ENCODE results near the gene INSR.

Gene INSR

DNA sequence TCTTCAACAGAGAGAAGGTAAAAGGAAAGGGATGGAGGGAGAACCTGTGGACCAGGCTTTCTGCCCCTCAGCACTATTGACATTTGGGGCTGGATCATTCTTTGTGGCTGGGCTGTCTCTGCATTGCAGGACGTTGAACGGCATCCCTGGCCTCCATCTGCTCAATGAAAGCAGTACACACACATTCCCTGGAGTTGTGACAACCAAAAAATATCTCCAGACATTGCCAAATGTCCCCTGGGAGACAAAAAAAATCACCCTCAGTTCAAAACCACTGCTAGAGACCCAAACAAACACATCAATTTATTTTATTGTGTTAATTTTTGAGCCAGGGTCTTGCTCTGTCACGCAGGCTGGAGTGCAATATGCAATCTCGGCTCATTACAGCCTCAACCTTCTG lies 43.3 kb downstream of the INSR start:
- H3K27ac ChIP-seq (ENCODE audit: low read depth, low read length) = no peak overlapping the region
- H3K9ac ChIP-seq (ENCODE audit: low read length in 5 of 5) = no peak overlapping the region
- peaks cover 0 to 5% (median 5%) of the 10 kb centered on the region in 5 donors for H3K9me3 ChIP-seq (ENCODE audit: control insufficient read depth in 5 of 5, low read length in 5 of 5)
- no peaks in the 10 kb centered on the region for H3K27me3 ChIP-seq (ENCODE audit: control insufficient read depth in 5 of 5, insufficient read depth in 4 of 5, low read length in 5 of 5)
- no peaks in the 10 kb centered on the region for H3K36me3 ChIP-seq (ENCODE audit: control insufficient read depth in 5 of 5, insufficient read depth in 5 of 5, low read length in 5 of 5)
- H3K4me1 ChIP-seq (ENCODE audit: control insufficient read depth in 5 of 5, insufficient read depth in 5 of 5, low read length in 5 of 5) = peaks cover 3 to 14% (median 7%) of the 10 kb centered on the region in 5 donors
- H3K4me3 ChIP-seq (ENCODE audit: low read depth in 1 of 5, low read length in 5 of 5) = no peak overlapping the region

DNA sequence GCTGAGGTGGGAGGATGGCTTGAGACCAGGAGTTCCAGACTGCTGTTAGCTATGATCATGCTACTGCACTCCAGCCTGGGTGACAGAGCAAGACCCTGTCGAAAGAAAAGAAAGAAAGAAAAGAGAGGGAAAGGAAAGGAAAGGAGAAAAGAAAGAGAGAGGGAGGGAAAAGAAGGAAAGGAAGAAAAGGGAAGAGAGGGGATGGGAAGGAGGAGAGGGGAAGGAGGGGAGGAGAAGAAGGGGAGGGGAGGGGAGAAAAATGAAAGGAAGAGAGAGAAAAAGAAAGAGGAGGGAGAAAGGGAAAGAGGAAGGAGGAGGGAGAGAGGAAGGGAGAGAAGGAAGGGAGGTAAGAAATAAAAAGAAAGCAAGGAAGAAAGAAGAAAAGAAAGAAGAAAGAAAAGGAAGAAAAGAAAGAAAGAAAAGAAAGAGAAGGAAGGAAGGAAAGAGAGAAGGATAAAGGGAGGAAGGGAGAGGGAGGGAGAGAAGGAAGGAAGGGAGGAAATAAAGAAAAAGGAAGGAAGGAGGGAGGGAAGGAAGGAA lies 44.1 kb downstream of the INSR start:
- H3K4me1 ChIP-seq (ENCODE audit: control insufficient read depth in 5 of 5, insufficient read depth in 5 of 5, low read length in 5 of 5) = peaks cover 3 to 14% (median 7%) of the 10 kb centered on the region in 5 donors
- no peak overlapping the region for H3K9ac ChIP-seq (ENCODE audit: low read length in 5 of 5)
- H3K36me3 ChIP-seq (ENCODE audit: control insufficient read depth in 5 of 5, insufficient read depth in 5 of 5, low read length in 5 of 5) = no peaks in the 10 kb centered on the region
- H3K27ac ChIP-seq (ENCODE audit: low read depth, low read length) = no peak overlapping the region
- no peak overlapping the region for H3K4me3 ChIP-seq (ENCODE audit: low read depth in 1 of 5, low read length in 5 of 5)
- H3K27me3 ChIP-seq (ENCODE audit: control insufficient read depth in 5 of 5, insufficient read depth in 4 of 5, low read length in 5 of 5) = no peaks in the 10 kb centered on the region
- H3K9me3 ChIP-seq (ENCODE audit: control insufficient read depth in 5 of 5, low read length in 5 of 5) = peaks cover 0 to 5% (median 5%) of the 10 kb centered on the region in 5 donors

DNA sequence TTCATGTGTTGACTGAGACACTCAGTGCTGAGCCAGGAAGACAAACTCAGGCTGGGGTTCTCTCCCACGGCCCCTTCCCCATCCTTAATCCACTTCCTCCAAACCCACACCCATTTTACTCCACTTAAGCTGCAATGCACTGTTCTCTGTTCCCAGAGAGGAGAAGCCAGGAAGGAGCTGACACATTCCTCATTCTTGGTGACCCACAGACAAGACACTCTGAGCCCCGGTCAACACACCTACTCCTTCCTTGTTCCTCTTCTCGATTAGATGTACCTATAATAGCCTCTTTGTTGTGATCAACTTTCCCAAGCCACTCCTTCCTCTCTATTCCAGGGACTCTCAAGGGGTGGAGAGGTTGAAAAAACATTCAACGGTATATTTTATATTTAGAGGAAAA lies 47.1 kb downstream of the INSR start:
- Histone ChIP-seq H3K36me3 (ENCODE audit: control insufficient read depth in 5 of 5, insufficient read depth in 5 of 5, low read length in 5 of 5) (no peaks in the 10 kb centered on the region), H3K4me1 (ENCODE audit: control insufficient read depth in 5 of 5, insufficient read depth in 5 of 5, low read length in 5 of 5) (peaks cover 3 to 34% (median 11%) of the 10 kb centered on the region in 5 donors), H3K27ac (ENCODE audit: low read depth, low read length) (no peak overlapping the region), H3K4me3 (ENCODE audit: low read depth in 1 of 5, low read length in 5 of 5) (no peak overlapping the region), H3K9ac (ENCODE audit: low read length in 5 of 5) (no peak overlapping the region), H3K27me3 (ENCODE audit: control insufficient read depth in 5 of 5, insufficient read depth in 4 of 5, low read length in 5 of 5) (no peaks in the 10 kb centered on the region), H3K9me3 (ENCODE audit: control insufficient read depth in 5 of 5, low read length in 5 of 5) (peaks cover 0 to 5% (median 5%) of the 10 kb centered on the region in 5 donors)

DNA sequence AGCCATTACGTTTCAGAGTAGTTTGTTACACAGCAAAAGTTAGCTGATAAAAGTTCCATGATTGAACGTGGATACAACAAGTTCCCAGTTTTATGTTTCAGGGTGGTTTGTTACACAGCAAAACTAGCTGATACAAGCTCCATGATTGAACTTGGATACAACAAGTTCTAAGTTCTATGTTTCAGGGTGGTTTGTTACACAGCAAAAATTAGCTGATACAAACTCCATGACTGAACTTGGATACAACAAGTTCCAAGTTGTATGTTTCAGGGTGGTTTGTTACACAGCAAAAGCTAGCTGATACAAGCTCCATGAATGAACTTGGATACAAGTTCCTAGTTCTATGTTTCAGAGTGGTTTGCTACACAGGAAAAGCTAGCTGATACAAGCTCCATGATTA lies 47.6 kb downstream of the INSR start:
- H3K27ac ChIP-seq (ENCODE audit: low read depth, low read length) = no peak overlapping the region

DNA sequence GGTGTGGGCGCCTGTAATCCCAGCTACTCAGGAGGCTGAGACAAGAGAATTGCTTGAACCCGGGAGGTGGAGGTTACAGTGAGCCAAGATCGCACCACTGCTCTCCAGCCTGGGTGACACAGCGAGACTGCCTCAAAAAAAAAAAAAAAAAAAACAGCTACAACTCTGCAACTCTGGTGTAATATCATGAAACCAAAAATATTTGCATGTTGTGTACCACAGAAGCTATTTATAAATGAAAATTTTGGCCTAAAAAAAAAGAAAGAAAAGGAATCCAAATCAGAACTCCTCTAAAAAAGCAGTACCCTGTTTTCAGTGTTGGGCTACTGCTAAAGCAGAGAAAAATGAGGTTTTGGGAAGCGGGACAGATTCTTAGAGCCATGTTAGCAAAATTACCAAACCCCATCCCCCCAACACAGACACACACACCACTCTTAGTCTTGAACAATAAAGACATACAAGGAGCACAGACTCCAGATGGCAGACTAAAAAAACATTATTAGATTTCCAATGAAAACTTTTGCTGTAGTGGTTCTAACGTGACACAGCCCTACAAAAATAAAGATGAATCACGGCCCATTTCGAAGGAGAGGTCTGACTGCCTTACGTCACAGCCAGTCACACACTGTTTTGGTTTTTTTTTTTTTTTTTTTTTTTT lies 51.5 kb downstream of the INSR start:
- Histone ChIP-seq H3K9me3 (ENCODE audit: control insufficient read depth in 5 of 5, low read length in 5 of 5) (peaks cover 4 to 9% (median 6%) of the 10 kb centered on the region in 5 donors), H3K36me3 (ENCODE audit: control insufficient read depth in 5 of 5, insufficient read depth in 5 of 5, low read length in 5 of 5) (no peaks in the 10 kb centered on the region), H3K9ac (ENCODE audit: low read length in 5 of 5) (no peak overlapping the region), H3K4me3 (ENCODE audit: low read depth in 1 of 5, low read length in 5 of 5) (peak overlapping the region in 1 of 5 donors; percentile 19), H3K27ac (ENCODE audit: low read depth, low read length) (peak overlapping the region; percentile 93), H3K27me3 (ENCODE audit: control insufficient read depth in 5 of 5, insufficient read depth in 4 of 5, low read length in 5 of 5) (no peaks in the 10 kb centered on the region), H3K4me1 (ENCODE audit: control insufficient read depth in 5 of 5, insufficient read depth in 5 of 5, low read length in 5 of 5) (peaks cover 0 to 25% (median 4%) of the 10 kb centered on the region in 5 donors)

More for the DNA sequence above, 47.6 kb downstream of the INSR start:
- no peaks in the 10 kb centered on the region for H3K27me3 ChIP-seq (ENCODE audit: control insufficient read depth in 5 of 5, insufficient read depth in 4 of 5, low read length in 5 of 5)
- H3K9ac ChIP-seq (ENCODE audit: low read length in 5 of 5) = no peak overlapping the region
- H3K4me3 ChIP-seq (ENCODE audit: low read depth in 1 of 5, low read length in 5 of 5) = no peak overlapping the region
- H3K4me1 ChIP-seq (ENCODE audit: control insufficient read depth in 5 of 5, insufficient read depth in 5 of 5, low read length in 5 of 5) = peaks cover 3 to 34% (median 11%) of the 10 kb centered on the region in 5 donors
- H3K9me3 ChIP-seq (ENCODE audit: control insufficient read depth in 5 of 5, low read length in 5 of 5) = peaks cover 0 to 5% (median 5%) of the 10 kb centered on the region in 5 donors
- no peaks in the 10 kb centered on the region for H3K36me3 ChIP-seq (ENCODE audit: control insufficient read depth in 5 of 5, insufficient read depth in 5 of 5, low read length in 5 of 5)

DNA sequence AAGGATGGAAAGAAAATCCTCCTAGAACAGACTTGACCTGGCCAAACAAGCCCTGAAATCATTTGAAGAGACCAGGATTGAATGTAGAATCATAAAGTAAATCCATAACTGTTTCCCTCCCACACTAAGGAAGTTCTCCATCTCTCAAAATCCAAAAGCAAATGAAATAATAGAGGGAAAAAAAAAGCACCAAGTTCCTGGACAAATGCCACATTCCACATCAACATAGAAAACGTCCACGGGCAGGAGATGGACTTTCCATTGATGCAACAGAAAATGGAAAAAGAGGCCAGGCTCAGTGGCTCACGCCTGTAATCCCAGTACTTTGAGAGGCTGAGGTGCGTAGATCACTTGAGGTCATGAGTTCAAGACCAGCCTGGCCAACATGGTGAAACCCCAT lies 56.2 kb downstream of the INSR start:
- peaks cover 0 to 12% (median 4%) of the 10 kb centered on the region in 5 donors for H3K4me1 ChIP-seq (ENCODE audit: control insufficient read depth in 5 of 5, insufficient read depth in 5 of 5, low read length in 5 of 5)
- no peaks in the 10 kb centered on the region for H3K27me3 ChIP-seq (ENCODE audit: control insufficient read depth in 5 of 5, insufficient read depth in 4 of 5, low read length in 5 of 5)
- H3K4me3 ChIP-seq (ENCODE audit: low read depth in 1 of 5, low read length in 5 of 5) = no peak overlapping the region
- no peak overlapping the region for H3K27ac ChIP-seq (ENCODE audit: low read depth, low read length)
- peaks cover 0 to 6% (median 4%) of the 10 kb centered on the region in 5 donors for H3K9me3 ChIP-seq (ENCODE audit: control insufficient read depth in 5 of 5, low read length in 5 of 5)
- H3K9ac ChIP-seq (ENCODE audit: low read length in 5 of 5) = no peak overlapping the region
- no peaks in the 10 kb centered on the region for H3K36me3 ChIP-seq (ENCODE audit: control insufficient read depth in 5 of 5, insufficient read depth in 5 of 5, low read length in 5 of 5)

DNA sequence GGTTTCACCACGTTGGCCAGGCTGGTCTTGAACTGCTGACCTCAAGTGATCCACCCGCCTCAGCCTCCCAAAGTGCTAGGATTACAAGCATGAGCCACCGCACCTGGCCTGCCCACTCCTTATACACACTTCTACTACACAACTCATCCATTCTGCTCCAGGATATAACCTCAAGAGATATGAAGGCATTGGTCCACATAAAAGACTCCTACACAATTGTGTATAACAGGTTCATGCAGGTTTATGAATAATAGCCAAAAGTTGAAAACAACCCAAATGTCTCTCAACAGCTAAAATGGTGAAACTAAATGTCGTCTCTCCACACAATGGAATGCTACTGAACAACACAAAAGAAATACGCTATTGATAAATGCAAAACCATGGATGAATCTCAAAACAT lies 58.1 kb downstream of the INSR start:
- peaks cover 0 to 6% (median 4%) of the 10 kb centered on the region in 5 donors for H3K9me3 ChIP-seq (ENCODE audit: control insufficient read depth in 5 of 5, low read length in 5 of 5)
- H3K27me3 ChIP-seq (ENCODE audit: control insufficient read depth in 5 of 5, insufficient read depth in 4 of 5, low read length in 5 of 5) = no peaks in the 10 kb centered on the region
- peaks cover 0 to 3% (median 0%) of the 10 kb centered on the region in 5 donors for H3K4me1 ChIP-seq (ENCODE audit: control insufficient read depth in 5 of 5, insufficient read depth in 5 of 5, low read length in 5 of 5)
- no peak overlapping the region for H3K27ac ChIP-seq (ENCODE audit: low read depth, low read length)
- H3K36me3 ChIP-seq (ENCODE audit: control insufficient read depth in 5 of 5, insufficient read depth in 5 of 5, low read length in 5 of 5) = no peaks in the 10 kb centered on the region
- no peak overlapping the region for H3K4me3 ChIP-seq (ENCODE audit: low read depth in 1 of 5, low read length in 5 of 5)
- H3K9ac ChIP-seq (ENCODE audit: low read length in 5 of 5) = no peak overlapping the region

DNA sequence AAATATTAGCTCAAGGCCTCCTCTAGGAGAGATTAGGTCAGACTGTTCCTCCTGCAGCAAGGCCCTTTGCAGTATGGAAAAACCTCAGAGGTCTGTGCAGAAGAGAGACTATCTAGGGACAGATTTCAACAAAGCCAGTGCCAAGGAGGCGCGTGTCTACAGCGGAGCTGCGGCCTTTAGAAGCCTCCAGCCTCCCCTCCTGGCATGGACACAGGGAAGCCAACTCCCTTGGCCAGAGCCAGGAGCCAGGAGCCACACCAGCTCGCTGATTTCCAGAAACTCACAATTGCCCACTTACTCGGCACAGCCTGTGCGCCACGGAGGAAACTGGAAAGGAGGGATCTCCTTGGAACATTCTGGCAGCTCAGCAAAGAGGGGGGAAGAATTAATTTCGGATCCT lies 63.4 kb downstream of the INSR start:
- no peak overlapping the region for H3K4me3 ChIP-seq (ENCODE audit: low read depth in 1 of 5, low read length in 5 of 5)
- no peaks in the 10 kb centered on the region for H3K27me3 ChIP-seq (ENCODE audit: control insufficient read depth in 5 of 5, insufficient read depth in 4 of 5, low read length in 5 of 5)
- H3K9me3 ChIP-seq (ENCODE audit: control insufficient read depth in 5 of 5, low read length in 5 of 5) = no peaks in the 10 kb centered on the region
- peaks cover 1 to 27% (median 19%) of the 10 kb centered on the region in 5 donors for H3K4me1 ChIP-seq (ENCODE audit: control insufficient read depth in 5 of 5, insufficient read depth in 5 of 5, low read length in 5 of 5)
- peak overlapping the region; percentile 37 for H3K27ac ChIP-seq (ENCODE audit: low read depth, low read length)
- no peaks in the 10 kb centered on the region for H3K36me3 ChIP-seq (ENCODE audit: control insufficient read depth in 5 of 5, insufficient read depth in 5 of 5, low read length in 5 of 5)
- peak overlapping the region in 1 of 5 donors; percentile 41 for H3K9ac ChIP-seq (ENCODE audit: low read length in 5 of 5)

DNA sequence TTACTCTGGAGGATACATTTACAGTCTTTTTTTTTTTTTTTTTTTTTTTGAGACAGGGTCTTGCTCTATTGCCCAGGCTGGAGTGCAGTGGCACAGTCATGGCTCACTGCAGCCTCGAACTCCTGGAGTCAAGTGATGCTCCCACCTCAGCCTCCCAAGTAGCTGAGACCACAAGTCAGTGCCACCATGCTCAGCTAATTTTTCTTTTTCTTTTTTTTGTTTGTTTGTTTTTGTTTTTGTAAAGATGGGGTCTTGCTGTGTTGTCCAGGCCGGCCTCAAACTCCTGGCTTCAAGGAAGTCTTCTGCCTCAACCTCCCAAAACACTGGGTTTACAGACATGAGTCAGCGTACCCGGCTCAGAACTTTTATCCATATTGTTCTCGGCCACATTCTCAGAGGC lies 64.5 kb downstream of the INSR start:
- Histone ChIP-seq H3K4me1 (ENCODE audit: control insufficient read depth in 5 of 5, insufficient read depth in 5 of 5, low read length in 5 of 5) (peaks cover 1 to 29% (median 20%) of the 10 kb centered on the region in 5 donors), H3K9me3 (ENCODE audit: control insufficient read depth in 5 of 5, low read length in 5 of 5) (no peaks in the 10 kb centered on the region), H3K27ac (ENCODE audit: low read depth, low read length) (no peak overlapping the region), H3K4me3 (ENCODE audit: low read depth in 1 of 5, low read length in 5 of 5) (no peak overlapping the region), H3K9ac (ENCODE audit: low read length in 5 of 5) (no peak overlapping the region), H3K36me3 (ENCODE audit: control insufficient read depth in 5 of 5, insufficient read depth in 5 of 5, low read length in 5 of 5) (no peaks in the 10 kb centered on the region), H3K27me3 (ENCODE audit: control insufficient read depth in 5 of 5, insufficient read depth in 4 of 5, low read length in 5 of 5) (no peaks in the 10 kb centered on the region)

DNA sequence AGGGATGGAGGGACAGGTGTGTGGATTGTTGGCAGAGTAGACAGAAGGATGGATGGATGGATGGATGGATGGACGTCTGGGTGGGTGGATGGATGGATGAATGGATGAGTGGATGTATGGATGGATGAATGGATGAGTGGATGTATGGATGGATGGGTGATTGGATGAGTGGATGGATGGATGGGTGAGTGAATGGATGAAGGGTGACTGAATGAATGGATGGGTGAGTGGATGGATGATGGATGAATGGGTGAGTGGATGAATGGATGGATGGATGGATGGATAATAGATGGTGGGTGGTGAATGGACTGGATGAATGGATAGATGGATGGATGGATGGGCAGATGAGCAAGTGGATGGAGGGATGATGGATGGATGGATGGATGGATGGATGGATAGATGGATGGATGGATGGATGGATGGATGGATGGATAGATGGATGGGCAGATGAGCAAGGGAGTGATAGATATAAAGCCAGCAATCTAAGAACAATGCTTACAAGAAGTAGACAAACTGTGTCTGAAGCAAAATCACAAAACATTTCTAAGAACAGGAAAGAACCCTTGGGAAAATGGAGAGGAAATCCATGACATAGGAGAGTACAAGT lies 65.2 kb downstream of the INSR start:
- no peak overlapping the region for H3K9ac ChIP-seq (ENCODE audit: low read length in 5 of 5)
- H3K4me1 ChIP-seq (ENCODE audit: control insufficient read depth in 5 of 5, insufficient read depth in 5 of 5, low read length in 5 of 5) = peaks cover 1 to 35% (median 26%) of the 10 kb centered on the region in 5 donors
- H3K27me3 ChIP-seq (ENCODE audit: control insufficient read depth in 5 of 5, insufficient read depth in 4 of 5, low read length in 5 of 5) = no peaks in the 10 kb centered on the region
- no peaks in the 10 kb centered on the region for H3K9me3 ChIP-seq (ENCODE audit: control insufficient read depth in 5 of 5, low read length in 5 of 5)
- no peaks in the 10 kb centered on the region for H3K36me3 ChIP-seq (ENCODE audit: control insufficient read depth in 5 of 5, insufficient read depth in 5 of 5, low read length in 5 of 5)
- no peak overlapping the region for H3K4me3 ChIP-seq (ENCODE audit: low read depth in 1 of 5, low read length in 5 of 5)
- H3K27ac ChIP-seq (ENCODE audit: low read depth, low read length) = no peak overlapping the region

All from subcutaneous abdominal adipose tissue (tissue), 5 donors.